Measurements from ENCODE around the gene SLC5A1.
"Not testable (repeated sequence)": the region's sequence is repeated elsewhere in the genome, so short reads cannot be mapped to it uniquely, and the experiment has no call there.

The SLC5A1 gene

DNA sequence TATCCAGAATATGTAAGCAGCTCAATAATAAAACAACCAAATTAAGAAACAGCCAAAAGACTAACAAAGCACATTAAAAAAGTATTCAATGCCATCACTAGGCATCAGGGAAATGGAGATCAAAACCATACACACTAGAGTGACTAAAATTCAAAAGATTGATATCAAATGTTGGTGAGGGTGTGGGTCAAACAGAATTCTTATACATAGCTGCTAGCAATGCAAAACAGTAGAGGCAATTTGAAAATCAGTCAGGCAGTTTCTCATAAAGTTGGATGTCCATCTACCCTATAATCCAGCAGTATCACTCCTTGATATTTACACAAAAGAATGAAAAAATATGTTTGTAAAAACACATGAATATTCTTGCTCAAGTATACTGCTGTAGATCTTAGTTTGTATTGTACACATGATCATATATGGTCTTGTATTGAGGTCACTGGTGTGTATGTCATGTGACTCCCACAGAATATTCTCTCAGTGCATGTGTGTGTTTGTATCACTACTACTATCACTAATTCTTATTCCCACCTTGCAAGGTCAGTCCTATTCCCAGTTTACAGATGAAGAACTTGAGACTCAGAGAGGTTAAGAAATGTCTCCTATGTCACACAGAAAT is 54.9 kb downstream of the SLC5A1 start:
- DNase-seq, result no peak

DNA sequence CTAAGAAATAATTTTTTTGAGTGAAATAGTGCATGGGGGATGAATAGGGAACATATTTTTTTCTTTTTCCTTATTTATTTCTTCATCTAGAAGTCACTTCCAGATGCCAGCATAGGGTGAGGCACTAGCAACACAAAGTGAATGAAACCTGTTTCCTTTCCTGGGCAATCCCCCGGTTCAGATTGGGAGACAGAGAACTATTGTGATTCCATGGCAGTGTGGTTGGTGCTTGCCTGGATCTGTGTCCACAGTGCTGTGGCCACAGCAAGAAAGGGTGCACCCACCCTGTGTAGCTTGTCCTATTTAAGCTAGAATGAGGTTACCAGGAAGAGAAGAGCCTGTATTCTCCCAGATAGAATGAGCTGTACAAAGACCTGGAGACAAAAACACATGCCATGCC is 57.6 kb downstream of the SLC5A1 start:
- DNase-seq, result no peak

DNA sequence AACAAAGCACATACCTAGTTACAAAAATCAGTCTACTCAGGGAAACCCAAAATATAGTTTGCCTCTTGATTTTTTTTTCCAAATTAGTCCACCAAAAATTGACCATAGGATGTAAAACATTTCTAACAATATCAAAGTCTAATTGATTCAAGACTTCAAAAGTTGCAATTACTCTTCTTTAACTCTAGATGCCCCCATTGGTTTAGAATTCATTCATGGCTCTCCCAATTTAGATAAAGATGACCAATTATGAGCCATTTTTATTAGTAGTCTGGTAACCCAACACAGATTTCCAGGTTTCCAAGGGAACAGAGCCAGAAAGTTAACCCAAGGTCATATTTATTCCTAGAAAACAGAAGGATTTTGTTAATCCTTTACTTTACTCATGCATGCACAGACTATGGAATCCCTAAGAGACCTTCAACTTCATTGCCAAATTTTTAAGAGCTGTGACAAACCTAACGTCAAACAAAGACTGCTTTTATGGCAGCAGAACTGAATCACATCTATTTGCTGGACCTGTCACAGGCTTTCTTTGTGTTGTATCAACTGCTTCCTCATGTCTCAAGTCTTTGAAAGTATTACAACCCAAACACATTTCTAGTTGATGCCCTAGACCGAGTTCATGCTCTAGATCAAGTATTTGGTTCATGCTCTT is 60.7 kb downstream of the SLC5A1 start:
- DNase-seq, result no peak

GRCh38 chr22:32106930-32107329 is 63.9 kb downstream of the SLC5A1 start:
- DNase-seq, result no peak

GRCh38 chr22:32112380-32112779 is 69.3 kb downstream of the SLC5A1 start:
- DNase-seq, result no peak

GRCh38 chr22:32119568-32120235 is 76.6 kb downstream of the SLC5A1 start:
- DNase-seq, result no peak

DNA sequence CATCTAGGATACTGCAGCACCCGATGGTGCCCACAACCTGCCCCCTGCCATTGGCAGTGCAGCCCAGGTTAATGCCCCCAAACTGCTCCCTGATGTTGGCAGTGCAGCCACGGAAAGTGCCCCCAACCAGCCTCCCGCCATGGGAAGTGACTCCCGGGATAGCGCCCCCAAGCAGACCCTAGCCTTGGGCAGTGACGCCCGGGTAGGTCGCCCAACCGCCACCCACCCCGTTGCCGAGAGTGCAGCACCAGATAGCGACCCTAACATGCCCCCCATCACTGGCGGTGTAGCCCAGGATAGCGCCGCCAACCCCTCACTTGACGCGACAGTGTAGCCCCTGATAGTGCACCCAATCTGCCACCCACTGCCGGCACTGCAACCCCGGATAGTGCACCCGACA is 77.5 kb downstream of the SLC5A1 start:
- no peak for DNase-seq

GRCh38 chr22:32122899-32123298 is 79.8 kb downstream of the SLC5A1 start:
- no peak for DNase-seq

DNA sequence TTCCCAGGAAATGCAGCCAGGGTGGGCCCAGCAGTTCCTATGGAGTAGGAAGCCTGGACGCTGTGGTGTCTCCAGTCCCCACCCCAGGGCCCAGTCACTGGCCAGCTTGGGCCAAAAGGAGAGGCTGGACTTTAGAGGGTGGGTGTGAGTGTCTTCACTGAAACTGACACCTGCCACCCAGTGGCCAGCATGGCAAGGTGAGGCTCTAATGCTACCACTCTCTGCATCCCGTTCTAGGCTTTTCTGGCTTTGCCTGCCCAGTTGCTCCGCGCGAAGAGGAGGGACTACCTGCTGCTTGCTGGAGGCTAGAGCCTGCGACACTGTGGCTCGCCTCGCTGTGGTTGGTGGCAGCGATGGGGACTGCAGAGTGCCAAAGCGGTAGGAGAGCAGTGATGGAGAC is 80.6 kb downstream of the SLC5A1 start:
- no peak for DNase-seq

DNA sequence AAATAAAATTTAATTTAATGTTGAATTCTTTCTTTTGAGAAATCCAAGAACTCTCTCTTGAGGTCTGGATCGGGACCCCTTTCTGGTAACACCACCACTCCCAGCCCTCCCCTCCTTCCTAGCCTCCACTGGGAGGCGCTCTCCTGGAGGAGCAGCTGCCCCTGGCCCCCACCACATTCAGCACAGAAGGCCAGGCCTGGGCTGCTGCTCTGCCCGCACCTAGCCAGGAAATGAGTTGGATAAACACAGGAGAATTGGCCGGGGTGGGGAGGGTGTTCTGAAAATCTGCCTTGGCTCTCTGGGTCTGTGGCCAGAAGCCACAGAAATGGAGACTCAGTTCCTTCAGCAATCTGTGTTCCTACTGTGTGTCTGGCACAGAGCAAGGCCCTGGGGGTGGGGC is 84.8 kb downstream of the SLC5A1 start:
- DNase-seq, result no peak

- DNase-seq, result no peak
Measured at GRCh38 chr22:32130464-32130863, 87.4 kb downstream of the SLC5A1 start.

GRCh38 chr22:32132126-32132525 is 89.1 kb downstream of the SLC5A1 start:
- no peak for DNase-seq

GRCh38 chr22:32132783-32133182 is 89.7 kb downstream of the SLC5A1 start:
- no peak for DNase-seq

DNA sequence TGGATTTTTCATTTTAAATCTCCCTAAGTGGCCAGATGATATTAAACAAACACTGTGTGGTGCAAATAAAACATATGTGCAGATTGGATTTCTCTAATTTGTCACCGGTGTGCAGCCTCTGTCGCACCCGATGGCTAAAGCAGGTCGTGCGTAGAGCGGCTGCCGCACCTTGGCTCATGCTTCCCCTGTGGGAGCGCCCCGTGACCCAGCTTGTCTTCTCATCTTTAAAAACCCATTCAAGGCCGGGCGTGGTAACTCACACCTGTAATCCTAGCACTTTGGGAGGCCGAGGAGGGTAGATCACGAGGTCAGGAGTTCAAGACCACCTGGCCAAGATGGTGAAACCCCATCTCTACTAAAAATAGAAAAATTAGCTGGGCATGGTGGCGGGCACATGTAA is 91.7 kb downstream of the SLC5A1 start:
- DNase-seq, result not testable (repeated sequence)

GRCh38 chr22:32135958-32136357 is 92.9 kb downstream of the SLC5A1 start:
- DNase-seq, result not testable (repeated sequence)

DNA sequence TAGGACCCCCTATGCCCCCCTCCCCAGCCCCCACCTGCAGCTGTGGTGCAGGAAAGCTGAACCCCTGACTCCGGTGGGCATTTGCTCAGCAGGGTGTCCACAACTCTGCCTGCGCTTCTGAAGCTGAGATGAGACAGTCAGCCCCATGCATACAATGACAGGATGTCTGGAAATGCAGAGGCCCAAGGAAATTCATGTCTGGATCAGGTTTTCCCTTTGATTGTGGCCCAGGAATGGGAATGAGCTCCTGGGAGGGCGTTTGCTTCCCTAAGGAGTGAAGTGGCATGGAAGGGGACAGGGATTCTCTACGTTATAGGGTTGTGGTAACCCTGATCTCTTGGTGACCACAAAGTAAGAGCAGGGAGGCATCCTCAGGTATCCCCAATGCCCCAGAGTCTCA is 93.8 kb downstream of the SLC5A1 start:
- not testable (repeated sequence) for DNase-seq

DNA sequence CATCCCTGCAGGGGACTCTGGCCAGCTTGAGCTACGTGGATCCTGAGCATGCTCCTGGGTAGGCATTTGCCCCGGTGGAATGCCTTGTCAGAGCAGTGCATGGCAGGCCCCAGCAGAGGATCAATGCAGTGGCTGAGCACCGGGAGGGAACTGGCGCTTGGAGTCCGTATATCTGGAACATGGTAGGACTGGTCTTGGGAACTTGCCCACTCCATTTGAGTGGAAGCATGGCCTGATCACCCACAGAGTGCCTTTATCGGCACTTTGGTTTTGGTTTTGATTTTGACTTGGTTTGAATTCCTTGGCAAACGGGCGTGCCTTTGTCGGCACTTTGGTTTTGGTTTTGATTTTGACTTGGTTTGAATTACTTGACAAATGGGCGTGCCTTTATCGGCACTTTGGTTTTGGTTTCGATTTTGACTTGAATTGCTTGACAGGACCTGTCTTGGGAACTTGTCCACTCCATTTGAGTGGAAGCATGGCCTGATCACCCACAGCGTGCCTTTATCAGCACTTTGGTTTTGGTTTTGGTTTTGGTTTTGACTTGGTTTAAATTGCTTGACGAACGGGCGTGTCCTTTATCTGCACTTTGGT is 94.8 kb downstream of the SLC5A1 start:
- DNase-seq, result peak in 1 of 2 donors; percentile 65

DNA sequence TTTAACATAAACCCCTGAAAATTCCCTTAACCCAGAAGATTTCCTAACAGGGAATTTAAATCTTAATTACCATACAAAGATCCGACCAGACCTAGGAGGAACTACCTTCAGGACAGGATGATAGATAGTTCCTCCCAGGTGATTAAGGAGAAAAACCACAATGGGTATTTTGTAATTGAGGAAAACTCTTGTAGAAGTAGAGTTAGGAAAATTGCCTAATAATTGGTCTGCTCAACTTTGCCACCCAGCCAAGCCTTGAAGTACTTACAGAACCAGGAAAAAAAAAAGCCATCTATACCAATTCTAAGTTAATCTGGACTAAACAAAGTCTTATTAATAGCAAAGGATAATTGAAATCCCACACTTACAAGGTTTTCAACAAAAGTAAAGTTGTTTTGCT is 95.5 kb downstream of the SLC5A1 start:
- DNase-seq, result not testable (repeated sequence)

DNA sequence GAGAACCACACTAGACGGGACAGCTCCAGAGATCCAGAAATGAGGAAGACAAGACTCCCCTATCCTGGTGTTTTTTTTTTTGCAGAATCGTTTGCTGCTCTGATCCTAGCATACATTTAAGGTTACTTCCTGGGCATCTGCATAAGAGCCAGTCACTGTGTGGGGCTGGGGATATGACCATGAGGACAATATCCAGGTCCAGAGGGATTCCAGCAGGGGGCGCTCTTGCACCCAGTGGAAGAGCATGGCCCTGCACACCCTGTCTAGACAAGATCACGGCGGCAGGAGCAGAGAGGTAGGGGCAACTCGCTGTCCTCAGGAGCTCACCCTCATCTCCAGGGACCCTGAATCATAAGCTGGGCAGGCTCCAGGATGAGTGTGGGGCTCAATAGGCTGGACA is 97.6 kb downstream of the SLC5A1 start:
- DNase-seq, result not testable (repeated sequence)

- DNase-seq, result no peak
Measured at GRCh38 chr22:32142600-32142999, 99.5 kb downstream of the SLC5A1 start.

- DNase-seq, result peak; percentile 14 to 94
Measured at GRCh38 chr22:32144496-32145274, 101.6 kb downstream of the SLC5A1 start.

DNA sequence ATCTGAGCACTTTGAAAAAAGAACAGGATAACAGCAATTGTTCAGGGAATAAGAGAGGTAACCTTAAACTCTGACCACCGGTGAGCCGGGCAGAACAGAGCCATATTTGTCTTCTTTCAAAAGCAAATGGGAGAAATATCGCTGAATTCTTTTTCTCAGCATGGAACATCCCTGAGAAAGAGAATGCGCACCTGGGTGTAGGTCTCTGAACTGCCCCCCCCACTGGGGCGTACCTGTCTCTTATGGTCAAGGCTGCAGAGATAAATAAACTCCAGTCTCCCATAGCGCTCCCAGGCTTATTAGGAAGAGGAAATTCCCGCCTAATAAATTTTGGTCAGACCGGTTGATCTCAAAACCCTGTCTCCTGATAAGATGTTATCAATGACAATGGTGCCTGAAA is 104.1 kb downstream of the SLC5A1 start:
- not testable (repeated sequence) for DNase-seq

- DNase-seq, result not testable (repeated sequence)
Measured at GRCh38 chr22:32148372-32148771, 105.3 kb downstream of the SLC5A1 start.
